ENCODE results near the gene CD101.
A peak's percentile ranks its signal among the peaks of the same experiment; 100 is the strongest.

CD101 gene

GRCh38 chr1:116991171-116991845, 10.3 kb upstream of the CD101 start:
- H3K4me3 ChIP-seq (ENCODE audit: low read depth, low read length): no peak overlapping the region
- DNase-seq (ENCODE audit: low read depth): no peak
- TF ChIP-seq CTCF (conservative IDR thresholded peaks at IDR 0.05; ENCODE audit: low read depth, low read length): no peak

- DNase-seq (ENCODE audit: low read depth): no peak
- no peak for TF ChIP-seq CTCF (conservative IDR thresholded peaks at IDR 0.05; ENCODE audit: low read depth, low read length)
Observed at GRCh38 chr1:116991918-116992317, 9.6 kb upstream of the CD101 start.

GRCh38 chr1:116993286-116993685, 8.3 kb upstream of the CD101 start:
- no peak for TF ChIP-seq CTCF (conservative IDR thresholded peaks at IDR 0.05; ENCODE audit: low read depth, low read length)
- H3K4me3 ChIP-seq (ENCODE audit: low read depth, low read length): no peak overlapping the region
- no peak for DNase-seq (ENCODE audit: low read depth)

More at GRCh38 chr1:116991918-116992317, 9.6 kb upstream of the CD101 start:
- H3K4me3 ChIP-seq (ENCODE audit: low read depth, low read length): no peak overlapping the region

GRCh38 chr1:116994411-116994810, 7.1 kb upstream of the CD101 start:
- DNase-seq (ENCODE audit: low read depth): no peak
- no peak overlapping the region for H3K4me3 ChIP-seq (ENCODE audit: low read depth, low read length)
- TF ChIP-seq CTCF (conservative IDR thresholded peaks at IDR 0.05; ENCODE audit: low read depth, low read length): no peak

GRCh38 chr1:116997066-116997465, 4.5 kb upstream of the CD101 start:
- TF ChIP-seq CTCF (conservative IDR thresholded peaks at IDR 0.05; ENCODE audit: low read depth, low read length): no peak
- peak; percentile 30 for DNase-seq (ENCODE audit: low read depth)
- H3K4me3 ChIP-seq (ENCODE audit: low read depth, low read length): no peak overlapping the region

GRCh38 chr1:116997636-116998035, 3.9 kb upstream of the CD101 start:
- no peak for TF ChIP-seq CTCF (conservative IDR thresholded peaks at IDR 0.05; ENCODE audit: low read depth, low read length)
- no peak for DNase-seq (ENCODE audit: low read depth)
- no peak overlapping the region for H3K4me3 ChIP-seq (ENCODE audit: low read depth, low read length)

- no peak for DNase-seq (ENCODE audit: low read depth)
- no peak for TF ChIP-seq CTCF (conservative IDR thresholded peaks at IDR 0.05; ENCODE audit: low read depth, low read length)
- H3K4me3 ChIP-seq (ENCODE audit: low read depth, low read length): no peak overlapping the region
Observed at GRCh38 chr1:116999596-116999995, 2.0 kb upstream of the CD101 start.
